Endometrium (tissue), 2 donors: ENCODE measurements around the gene SNCAIP.
"Not testable (repeated sequence)": the region's sequence is repeated elsewhere in the genome, so short reads cannot be mapped to it uniquely, and the experiment has no call there.

Experiments
- FAIRE-seq: peaks from 2 replicates; lab custom pipeline; 2012; peaks lifted over from hg19 to GRCh38; lab: Jason Lieb, UNC
- donor health status: control.
- donor health status: control.

SNCAIP gene

DNA sequence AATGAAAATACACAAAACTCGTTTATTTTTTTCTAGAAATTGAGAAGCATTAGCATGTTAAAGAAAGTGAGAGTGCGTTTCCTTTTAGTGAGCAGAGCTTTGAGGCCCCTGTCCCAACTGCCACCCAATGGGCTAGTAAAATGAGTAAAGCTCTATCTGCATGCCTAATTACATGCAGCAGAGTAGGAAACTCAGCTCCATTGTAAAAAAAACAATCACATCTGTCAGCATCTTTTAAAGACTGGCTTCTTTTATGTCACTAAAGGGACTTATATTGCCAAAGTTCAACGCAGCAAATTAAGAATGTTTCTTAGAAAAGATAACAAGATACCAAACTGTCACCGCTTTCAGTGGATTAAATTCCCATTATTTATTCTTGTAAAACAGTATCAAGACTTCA lies 154.0 kb downstream of the SNCAIP start:
- FAIRE-seq: no peak

DNA sequence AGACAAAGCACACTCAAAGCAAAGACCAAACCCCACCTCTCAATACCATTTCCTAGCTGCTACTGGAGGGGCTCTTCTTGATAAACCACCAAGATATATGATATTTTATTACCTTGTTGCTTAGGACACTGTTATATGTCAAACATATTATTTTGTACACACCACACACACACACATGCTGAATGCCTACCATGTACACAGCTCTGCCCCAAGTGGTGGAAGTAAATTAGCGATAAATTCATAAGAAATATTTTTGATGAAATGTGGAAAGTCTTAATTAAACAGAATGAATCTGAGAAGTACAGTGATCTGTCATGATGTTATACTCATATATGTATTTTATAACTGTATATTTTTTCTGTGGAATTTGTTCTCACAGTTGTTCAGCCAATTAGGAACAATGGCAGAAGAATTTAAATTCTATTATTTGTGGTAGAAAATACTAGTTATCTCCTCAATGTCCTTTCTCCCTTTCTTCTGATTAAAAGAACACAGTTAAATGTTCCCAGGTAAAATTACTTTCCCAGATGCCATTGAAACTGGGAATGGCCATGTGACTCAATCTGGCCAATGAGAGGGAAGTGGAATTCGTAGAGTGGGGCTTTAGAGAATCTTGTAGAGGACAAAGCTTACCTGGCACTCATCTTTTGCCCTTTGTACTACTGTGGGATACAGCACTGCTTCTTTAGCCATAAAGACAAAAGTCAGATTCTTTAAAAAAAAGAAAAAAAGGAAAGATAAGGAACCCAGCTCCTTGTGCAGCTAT lies 156.5 kb downstream of the SNCAIP start:
- no peak for FAIRE-seq

DNA sequence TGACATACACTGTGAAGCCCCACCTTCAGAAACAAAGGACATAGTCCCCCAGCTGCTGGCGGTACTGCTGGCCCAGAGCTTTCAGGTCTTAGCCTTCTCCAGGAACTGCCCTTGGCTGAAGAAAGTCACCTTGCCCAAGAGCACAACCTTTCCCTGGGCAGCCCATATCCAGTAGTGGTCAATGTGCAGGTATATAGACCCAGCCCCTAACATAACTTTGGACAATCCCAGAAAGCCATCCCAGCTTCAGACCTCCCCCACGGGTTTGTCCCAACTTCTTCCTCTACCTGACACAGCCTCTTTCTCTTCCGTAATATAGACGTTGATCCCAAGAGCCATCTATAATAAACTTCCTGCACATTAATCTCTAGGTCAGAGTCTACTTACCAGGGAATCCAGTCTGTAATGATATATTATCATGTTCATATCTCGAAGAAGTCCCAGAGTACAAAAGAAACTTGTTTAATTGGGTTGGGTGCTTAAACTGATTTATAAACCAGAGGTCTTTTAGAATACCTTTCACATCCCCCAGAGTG lies 157.4 kb downstream of the SNCAIP start:
- no peak for FAIRE-seq

DNA sequence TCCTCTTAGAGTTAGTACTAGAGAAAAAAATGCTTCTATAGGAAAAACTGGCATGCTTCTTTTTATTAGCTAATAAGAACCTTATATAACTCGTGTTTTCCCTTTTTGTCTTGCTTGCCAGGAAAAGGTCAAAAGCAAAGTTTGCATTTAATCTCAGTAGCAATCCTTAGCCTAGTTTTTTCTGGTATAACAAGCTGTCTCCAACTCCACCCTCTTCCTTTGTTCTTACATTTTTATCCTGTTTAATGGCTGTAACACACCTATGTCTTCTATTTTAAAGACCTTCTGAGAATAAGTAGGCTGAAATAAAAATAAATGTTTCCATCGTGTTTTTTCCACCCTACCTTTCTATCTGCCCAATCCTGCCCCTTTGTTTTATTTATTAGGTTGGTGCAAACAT lies 158.3 kb downstream of the SNCAIP start:
- no peak for FAIRE-seq

DNA sequence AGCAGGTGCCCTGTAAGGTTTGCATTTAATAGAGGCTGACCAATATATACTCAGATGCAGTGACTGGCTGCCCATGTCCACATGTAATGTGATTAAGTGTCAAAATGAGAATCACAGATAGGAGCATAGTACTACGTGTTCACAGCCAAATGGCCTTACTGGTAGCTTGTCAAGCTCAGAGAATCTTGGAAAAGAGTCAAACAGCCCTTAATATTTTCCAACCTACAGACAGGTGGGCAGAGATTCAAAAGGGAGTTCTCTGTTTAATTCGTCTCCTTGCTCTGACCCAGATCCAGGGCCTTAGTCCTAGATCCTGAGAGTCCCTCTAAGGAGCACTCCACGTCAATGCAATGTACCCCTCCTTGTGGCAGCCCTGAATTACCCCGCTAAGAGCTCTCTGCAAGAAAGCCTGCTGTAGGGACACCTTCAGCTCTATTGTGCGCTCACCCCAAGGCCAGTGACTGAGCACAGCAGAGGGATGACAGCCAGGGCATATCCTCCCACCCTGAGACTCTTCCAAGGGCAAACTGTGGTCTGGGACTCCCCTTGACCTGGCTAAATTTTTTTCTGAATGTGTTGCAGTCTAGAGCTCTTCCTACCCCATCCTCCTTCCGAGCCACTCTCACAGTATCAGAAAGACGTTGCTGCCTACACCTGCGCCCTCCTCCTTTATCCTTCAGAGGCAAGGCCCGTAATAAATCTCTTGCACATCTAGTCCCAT lies 159.2 kb downstream of the SNCAIP start:
- FAIRE-seq: no peak

DNA sequence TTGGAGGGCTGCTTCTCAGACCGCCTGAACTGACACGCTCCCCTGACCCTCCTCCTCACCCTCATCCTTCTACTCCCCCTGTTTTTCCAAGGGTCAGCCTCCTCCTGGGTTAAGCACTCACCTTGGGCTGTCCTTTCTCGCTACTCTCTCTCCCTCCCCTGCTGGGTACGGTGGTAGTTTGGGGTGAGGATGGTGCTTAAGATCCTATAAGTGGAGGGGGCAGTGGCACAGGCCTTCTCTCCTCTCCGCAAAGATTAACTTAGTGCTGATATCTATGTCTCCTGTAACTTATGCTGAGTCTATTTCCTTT lies 159.7 kb downstream of the SNCAIP start:
- FAIRE-seq: no peak

DNA sequence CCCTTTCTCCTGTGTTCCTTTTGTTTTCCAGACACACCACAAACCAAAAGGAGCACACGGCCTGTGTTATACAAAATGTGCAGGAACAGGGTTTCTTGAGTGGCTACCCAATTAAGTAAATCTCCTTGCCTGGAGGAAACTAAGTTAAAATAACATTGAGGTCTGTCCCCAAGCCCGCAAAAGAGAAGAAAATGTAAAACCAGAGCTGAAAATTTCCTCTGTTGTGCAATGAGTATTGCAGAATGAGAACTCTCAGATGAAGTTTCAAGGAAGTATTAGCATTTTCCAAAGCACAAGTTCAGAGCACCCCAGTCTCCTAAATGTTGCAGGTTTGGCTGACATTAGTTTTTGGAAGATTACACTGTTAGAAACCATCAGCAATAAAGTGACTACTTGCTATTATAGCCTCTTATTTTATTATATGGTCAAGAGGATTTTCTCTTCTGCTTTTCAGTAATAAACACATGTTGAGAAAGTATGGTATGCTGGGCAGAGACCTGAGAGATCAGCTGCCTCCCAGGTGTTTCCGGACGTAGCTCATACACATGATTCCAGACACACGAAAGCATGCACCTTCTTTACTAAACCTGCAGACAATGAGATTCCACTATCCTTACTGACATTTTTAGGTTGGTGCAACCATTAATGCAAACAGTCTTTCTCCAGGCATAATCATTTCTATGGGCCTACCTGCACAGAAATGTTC lies 161.3 kb downstream of the SNCAIP start:
- no peak for FAIRE-seq

DNA sequence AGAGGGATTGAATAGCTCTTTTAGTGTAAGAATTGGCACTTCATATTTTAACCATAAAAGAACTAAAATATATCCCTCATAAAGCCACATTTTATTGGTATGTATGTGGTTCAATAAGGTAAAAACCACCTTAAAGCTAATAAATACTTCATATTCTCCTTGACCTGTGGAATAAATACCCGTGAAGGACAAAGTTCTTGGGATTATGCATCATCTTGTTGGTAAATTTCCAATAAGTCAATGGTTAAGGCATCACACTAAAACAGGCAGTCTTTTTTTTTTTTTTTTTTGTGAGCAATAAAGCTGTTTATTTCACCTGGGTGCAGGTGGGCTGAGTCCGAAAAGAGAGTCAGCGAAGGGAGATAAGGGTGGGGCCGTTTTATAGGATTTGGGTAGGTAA lies 161.9 kb downstream of the SNCAIP start:
- FAIRE-seq: no peak

DNA sequence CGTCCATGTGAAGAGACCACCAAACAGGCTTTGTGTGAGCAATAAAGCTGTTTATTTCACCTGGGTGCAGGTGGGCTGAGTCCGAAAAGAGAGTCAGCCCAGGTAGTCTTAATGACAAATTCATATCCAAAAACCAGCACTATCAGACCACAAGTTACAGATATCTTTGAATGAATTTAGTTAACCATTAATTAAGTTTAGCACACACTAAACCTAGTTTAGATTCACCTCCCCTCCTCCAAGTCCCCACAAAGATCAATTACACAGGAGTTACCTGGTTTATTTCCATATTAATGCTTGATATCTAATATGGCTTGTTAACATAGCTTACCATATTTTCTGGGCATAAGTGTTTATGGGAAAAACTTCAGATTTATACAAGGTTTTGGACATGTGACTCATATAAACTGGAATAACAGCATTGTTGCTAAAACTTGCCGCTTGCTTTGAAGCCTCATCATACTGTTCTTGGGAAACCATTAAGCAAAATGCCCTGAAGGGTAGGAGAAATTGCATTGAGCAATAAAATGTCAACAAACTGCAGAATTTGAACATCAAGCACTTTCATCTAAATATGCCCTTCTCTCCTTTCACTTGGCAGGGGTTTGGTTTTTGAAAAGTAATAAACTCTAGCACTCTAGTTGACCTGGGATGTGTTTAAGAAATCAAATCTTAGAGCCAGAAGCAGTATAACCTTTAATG lies 166.9 kb downstream of the SNCAIP start:
- peak; percentile 31 for FAIRE-seq

DNA sequence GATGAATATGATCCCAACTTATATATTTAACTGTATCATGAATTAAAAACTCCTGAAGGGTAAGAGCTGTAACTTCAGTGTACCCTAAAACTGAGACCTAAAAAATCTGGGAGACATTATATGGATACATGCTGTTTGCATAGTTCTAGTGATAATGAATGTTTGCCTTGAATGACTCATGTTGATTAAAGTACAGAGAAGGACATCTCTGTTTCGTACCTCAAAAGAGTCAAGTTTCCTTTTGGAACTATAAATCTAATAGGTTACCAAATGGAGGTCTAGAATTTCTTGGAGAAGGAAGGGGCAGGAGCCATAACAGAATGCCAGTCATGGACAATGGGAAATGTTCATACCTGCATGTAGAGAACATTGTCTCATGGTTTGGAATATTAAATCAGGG lies 168.1 kb downstream of the SNCAIP start:
- FAIRE-seq: no peak

DNA sequence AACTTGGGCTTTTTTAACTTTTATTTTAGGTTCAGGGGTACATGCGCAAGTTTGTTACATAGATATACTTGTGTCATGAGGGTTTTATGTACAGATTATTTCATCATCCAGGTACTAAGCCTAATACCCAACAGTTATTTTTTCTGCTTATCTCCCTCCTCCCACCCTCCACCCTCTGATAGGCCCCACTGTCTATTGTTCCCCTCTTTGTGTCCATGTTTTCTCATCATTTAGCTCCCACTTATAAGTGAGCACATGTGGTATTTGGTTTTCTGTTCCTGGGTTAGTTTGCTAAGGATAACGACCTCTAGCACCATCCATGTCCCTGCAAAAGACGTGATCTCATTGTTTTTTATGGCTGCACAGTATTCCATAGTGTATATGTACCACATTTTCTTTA lies 172.1 kb downstream of the SNCAIP start:
- FAIRE-seq: no peak

DNA sequence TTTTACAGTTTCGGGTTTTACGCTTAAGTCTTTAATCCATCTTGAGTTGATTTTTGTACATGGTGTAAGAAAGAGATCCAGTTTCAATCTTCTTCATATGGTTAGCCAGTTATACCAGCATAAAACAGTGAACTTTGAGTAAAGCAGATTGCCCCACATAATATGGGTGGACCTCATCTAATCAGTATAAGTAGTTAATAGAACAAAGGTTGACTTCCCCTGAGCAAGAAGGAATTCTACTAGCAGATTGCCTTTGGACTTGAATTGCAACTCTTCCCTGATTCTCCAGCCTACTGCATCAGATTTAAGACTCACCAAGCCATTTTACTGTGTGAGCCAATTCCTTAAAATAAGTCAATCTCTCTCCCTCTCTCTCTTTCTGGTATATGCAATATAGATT lies 173.2 kb downstream of the SNCAIP start:
- no peak for FAIRE-seq

DNA sequence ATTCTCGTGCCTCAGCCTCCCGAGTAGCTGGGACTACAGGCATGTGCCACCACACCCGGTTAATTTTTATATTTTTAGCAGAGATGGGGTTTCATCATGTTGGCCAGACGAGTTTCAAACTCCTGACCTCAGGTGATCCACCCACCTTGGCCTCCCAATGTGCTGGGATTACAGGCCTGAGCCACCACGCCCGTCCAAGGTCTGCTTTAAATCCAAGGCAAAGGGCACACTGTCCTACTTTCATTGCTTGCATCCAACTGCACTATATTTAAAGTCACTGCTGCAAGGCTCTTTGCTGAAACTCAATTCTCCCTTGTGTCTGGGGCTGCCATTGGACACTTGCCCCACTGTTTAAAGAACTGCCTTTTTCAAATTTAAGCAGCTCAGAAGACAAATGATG lies 174.6 kb downstream of the SNCAIP start:
- not testable (repeated sequence) for FAIRE-seq

DNA sequence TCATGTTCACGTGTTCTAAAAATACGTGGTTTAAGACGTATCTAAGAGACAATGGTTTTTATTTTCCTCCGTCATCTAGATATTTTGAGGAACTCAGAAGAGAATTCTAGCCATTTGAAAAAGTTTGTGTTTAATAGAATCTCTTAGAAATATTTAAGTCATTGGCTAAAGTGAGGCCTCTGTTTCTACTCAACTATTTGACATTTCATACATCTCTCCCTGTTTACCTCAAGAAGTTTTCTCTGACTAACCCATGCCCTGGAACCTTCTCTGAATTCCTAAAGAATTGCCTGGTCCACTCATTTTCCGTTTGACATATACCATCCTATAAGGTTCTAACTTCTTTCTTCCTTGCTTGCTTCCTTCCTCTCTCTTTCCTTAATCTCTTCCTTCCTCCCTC lies 178.7 kb downstream of the SNCAIP start:
- no peak for FAIRE-seq

DNA sequence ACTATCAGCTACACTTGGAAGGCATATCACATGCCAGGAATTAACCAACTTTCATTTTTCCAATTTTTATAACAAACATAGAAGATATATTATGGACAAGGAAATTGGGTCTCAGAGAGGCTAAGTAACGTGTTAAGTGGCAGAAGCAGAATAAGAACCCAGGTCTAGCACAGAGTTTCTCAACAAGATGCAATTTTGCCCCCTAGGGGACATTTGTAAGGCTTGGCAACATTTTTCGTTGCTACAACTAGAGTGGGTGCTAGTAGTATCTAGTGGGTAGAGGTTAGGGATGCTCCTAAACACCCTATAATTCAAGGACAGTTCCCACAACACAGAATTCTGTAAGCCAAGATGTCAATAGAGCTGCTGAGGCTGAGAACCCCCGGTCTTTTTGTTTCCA lies 180.6 kb downstream of the SNCAIP start:
- no peak for FAIRE-seq

DNA sequence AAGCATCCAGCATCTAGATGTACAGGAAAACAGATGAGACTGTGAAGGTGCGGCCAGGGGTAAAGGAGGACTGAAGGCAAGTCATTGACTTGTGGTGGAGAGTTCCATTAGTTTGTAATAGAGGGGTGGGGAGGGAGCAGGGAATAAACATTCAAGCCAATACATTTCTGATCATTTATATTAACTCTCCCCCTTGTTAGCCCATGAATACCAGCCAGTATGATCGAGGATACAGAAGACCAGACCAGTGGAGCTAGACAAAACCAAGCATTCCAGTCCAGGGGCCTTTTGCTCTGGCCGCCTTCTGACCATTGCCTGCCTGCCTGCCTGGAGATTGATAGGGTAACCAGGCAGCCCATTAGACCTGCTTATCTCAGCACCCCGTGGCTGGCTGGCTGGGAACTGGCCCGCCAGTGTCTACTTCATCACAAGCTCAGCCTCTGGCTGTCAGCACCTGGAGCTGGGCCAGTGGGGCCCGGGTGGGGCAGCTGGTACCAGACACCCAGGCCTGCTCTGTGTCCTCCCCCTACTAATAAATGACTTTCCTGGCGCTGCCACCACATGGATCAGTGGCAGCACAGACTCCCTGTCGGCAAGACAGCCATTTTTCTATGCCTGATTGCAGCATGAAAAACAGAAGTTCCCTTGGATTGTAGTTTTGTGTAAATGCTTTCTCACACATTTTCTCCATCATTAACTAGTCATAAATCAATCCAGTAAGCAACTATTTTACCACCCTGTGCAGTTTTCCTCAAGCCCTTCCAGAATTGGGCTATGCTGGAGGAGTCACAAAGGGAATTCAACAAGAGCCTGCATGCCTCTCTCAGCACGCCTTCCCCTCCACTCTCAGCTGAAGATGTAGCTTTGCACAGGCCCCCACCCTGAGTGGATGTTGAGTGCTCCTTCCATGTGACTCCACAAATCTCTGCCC lies 181.3 kb downstream of the SNCAIP start:
- FAIRE-seq: no peak

DNA sequence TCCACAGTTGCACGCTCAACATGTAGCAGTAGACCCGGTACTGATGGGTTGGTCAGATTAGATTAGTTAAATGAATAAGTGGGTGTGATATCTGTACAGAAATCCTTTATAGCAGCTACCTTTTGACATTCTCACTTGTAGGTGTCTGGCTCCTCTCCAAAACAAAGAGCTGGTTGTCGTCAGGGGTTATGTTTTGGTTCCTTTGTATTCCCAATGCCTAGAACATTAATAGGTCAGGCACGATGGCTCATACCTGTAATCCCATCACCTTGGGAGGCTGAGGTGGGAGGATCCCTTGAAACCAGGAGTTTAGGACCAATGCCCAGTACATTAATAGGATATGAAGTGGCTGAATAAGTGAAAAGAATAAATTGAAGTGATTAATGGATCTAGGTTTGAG lies 182.1 kb downstream of the SNCAIP start:
- FAIRE-seq: no peak

DNA sequence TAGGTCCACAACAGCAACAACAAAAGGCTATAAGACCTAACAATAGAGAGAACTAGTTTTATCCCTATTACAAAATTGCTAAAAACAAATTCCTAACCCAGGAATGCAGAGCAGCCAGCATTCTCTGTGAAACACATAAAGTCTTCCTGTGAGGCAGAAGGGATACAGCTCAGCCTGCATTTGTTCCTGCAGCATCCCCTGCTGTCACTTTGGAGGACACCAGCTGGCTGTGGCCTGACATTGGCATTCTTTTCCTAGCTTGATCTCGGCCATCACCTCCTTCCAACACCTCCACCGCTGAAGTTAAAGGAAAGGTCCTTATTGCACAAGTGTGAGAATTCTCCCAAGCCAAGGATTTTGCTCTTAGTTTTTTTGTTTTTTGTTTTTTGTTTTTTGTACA lies 186.1 kb downstream of the SNCAIP start:
- no peak for FAIRE-seq

DNA sequence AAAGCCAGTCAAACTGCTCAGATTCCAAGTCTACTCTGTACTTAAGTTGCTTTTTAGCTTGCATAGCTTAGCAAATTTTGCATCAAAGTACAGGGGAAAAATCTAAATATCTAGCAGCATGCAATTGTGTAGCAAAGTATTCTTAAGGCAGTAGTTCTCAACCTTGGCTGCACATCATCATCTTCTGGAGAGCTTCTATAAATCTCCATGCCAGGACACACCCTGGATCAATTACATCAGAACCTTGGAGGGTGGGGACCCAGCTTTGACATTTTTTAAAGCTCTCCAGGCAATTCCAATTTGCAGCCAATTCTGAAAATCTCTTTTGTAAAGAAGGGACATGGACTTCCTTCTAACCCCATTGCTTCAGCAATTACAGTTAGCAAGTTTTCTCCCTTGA lies 187.5 kb downstream of the SNCAIP start:
- FAIRE-seq: no peak

DNA sequence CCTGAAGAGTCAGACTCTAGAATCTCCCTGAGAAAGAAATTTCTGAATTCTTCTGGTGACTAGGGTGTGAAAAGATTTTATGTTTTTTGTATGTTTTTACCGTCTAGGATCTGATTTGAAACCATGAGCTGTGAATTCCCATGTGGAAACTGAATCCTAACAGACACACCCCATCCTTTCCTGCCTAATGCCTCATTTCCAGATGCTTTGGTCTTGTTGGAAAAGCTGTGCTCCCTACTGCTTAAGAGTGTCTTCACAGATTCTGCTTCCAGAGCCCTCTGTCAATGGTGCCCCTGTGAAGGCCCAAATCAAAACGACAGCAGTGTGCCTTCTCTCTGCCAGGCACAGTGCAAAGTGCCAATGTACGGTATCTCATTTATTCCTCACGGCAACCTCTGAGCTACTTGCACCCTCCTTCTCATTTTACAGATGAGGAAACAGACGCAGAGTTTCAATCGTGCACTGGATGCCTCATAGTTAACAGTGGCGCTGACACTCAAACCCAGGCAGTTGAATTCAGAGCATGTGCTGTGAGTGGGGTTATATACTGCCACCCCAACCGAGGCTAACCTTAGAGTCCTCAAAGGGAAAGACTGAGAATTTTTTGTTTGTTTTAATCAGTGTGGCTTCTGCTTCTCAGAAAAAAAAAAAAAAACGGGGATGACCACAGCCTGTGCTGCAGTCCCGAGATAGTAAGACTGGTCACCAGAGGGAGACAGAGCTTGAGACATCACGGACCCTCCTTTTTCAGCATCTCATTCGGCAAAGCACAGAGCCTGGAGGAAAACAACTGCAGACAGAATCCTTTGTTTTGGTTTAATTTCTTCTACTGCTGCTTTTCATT lies 188.4 kb downstream of the SNCAIP start:
- no peak for FAIRE-seq

DNA sequence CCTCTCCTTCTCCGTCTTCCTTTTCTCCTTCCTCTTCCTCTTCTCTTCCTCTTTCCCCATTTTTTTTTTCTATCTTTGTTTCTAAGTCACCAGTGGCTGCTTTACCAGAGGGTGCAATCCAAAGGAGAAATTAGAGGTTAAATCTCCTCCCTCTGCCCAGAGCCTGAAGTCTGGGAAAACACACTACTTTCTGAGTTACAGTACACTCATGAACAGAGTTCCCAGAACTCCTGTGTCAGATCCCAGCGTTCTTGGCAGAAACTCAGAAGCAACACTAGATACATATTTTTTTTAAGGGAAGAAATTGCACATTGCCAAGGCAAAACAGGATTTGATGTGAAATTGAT lies 189.0 kb downstream of the SNCAIP start:
- no peak for FAIRE-seq
